HepG2 (cell line): ENCODE measurements around the gene MAN1C1. TPM values are rescaled to one million over a fixed set of nuclear protein-coding genes. Genes with fewer than 3 reads are reported as not detected.

Experiments used
- ATAC-seq: fragments of 200-7000 bp; cut with Tn5 transposase; 3 replicates; pipeline ENCODE4 v1.9.1; 2020; ENCODE audit warnings: mild to moderate bottlenecking, moderate library complexity
- BruUV-seq: library from RNA; stranded (reverse); fragments of 400-500 nt; replicated peaks from 2 replicates; lab custom pipeline; 2021; lab: Mats Ljungman, UMichigan
- CTCF ChIA-PET: fragments of 300-600 bp; formaldehyde crosslinking; extraction: SDS; loops from one replicate; lab custom pipeline; 2021; ENCODE audit warnings: low total read pairs, inconsistent platforms, low intra/inter-chr PET ratio; lab: Yijun Ruan, JAX
- POLR2A ChIA-PET: fragments of 350-600 bp; sonication (Branson Sonifier 250); formaldehyde crosslinking; loops from one replicate; lab custom pipeline; 2020; ENCODE audit warnings: antibody characterized with exemption, inconsistent platforms; lab: Yijun Ruan, JAX
- DNase-seq: peaks from one replicate; pipeline ENCODE4 v3.0.0-alpha.2; 2015; ENCODE audit warnings: low spot score
- FAIRE-seq: peaks from 3 replicates; lab custom pipeline; 2011; peaks lifted over from hg19 to GRCh38; lab: Jason Lieb, UNC
- H2AFZ ChIP-seq: one replicate; pipeline ENCODE4 v1.6.1; 2011; ENCODE audit warnings: low read length, inconsistent platforms
- H3K27ac ChIP-seq: fragments of 300-600 bp; 3 replicates; pipeline ENCODE4 v1.8.0; 2011; ENCODE audit warnings: mixed run types, mild to moderate bottlenecking, mixed read lengths, low read length, inconsistent platforms; ENCODE audit not compliant: insufficient read depth; ENCODE audit errors: extremely low read length
- H3K27me3 ChIP-seq, 2 experiments: fragments of 200-600 bp in 1 of 2; 2 replicates in 1 of 2; 3 replicates in 1 of 2; pipeline versions ENCODE4 v1.6.0 to v1.8.0; 2011; ENCODE audit warnings: low read length in 2 of 2, mild to moderate bottlenecking in 2 of 2, moderate library complexity in 2 of 2, inconsistent platforms in 1 of 2; ENCODE audit not compliant: insufficient read depth in 2 of 2, control insufficient read depth in 1 of 2
- H3K36me3 ChIP-seq, 2 experiments: fragments of 200-600 bp in 1 of 2; replicated peaks in 1 of 2; 2 replicates in 1 of 2; 3 replicates in 1 of 2; pipeline versions ENCODE4 v1.5.1 to v1.8.0; 2011; ENCODE audit warnings: low read length in 2 of 2, inconsistent platforms in 1 of 2; ENCODE audit not compliant: insufficient read depth in 2 of 2, control insufficient read depth in 1 of 2
- H3K4me1 ChIP-seq: 2 replicates; pipeline ENCODE4 v1.5.1; 2012; ENCODE audit warnings: low read length, inconsistent platforms; ENCODE audit not compliant: insufficient read depth
- H3K4me2 ChIP-seq: 2 replicates; pipeline ENCODE4 v1.6.0; 2011; ENCODE audit warnings: low read depth, low read length, inconsistent platforms
- H3K4me3 ChIP-seq, 3 experiments: fragments of 200-600 bp in 1 of 3; sonication (generic), shearing (Covaris generic) in 1 of 3; replicated peaks in 1 of 3; 2 replicates each; pipeline ENCODE4 v1.5.1; 2011 to 2016; ENCODE audit warnings: low read length in 3 of 3, inconsistent platforms in 2 of 3, low read depth in 2 of 3, mild to moderate bottlenecking in 2 of 3, control low read depth in 1 of 3, mixed read lengths in 1 of 3; ENCODE audit not compliant: insufficient read depth in 1 of 3
- H3K79me2 ChIP-seq: one replicate; pipeline ENCODE4 v1.6.1; 2011; ENCODE audit warnings: low read length, inconsistent platforms; ENCODE audit not compliant: insufficient read depth
- H3K9ac ChIP-seq: 2 replicates; pipeline ENCODE4 v1.6.0; 2011; ENCODE audit warnings: mild to moderate bottlenecking, low read depth, low read length, inconsistent platforms; ENCODE audit not compliant: insufficient read depth
- H3K9me3 ChIP-seq: 2 replicates; pipeline ENCODE4 v1.5.1; 2012; ENCODE audit warnings: mild to moderate bottlenecking, low read length
- H4K20me1 ChIP-seq: 2 replicates; pipeline ENCODE4 v1.6.0; 2011; ENCODE audit warnings: inconsistent platforms, mild to moderate bottlenecking, low read length, moderate library complexity; ENCODE audit not compliant: insufficient read depth
- CENPT ChIP-seq: sonication (generic); formaldehyde crosslinking; IDR thresholded peaks from 2 replicates; pipeline ENCODE4 v1.8.0; 2022; ENCODE audit warnings: low read depth, mild to moderate bottlenecking, moderate library complexity, missing genetic modification reagents
- GATA4 ChIP-seq: sonication (generic); IDR thresholded peaks from 2 replicates; pipeline ENCODE4 v1.6.1; 2016; ENCODE audit warnings: antibody characterized with exemption, low read depth, borderline replicate concordance
- WGBS: methylation state at CpG from one replicate; pipeline ENCODE4 v1.1.6; 2017; ENCODE audit warnings: low lambda C conversion rate; 5-methylcytosine and 5-hydroxymethylcytosine counted together
- in situ Hi-C: cut with HindIII; loops from 2 replicates; pipeline ENCODE4 v1.10.0; 2017; ENCODE audit warnings: low pct_unique_long_range_greater_than_20kb; ENCODE audit not compliant: extremely low pct_ligation_motif_present
- intact Hi-C: fragments of 100-400 bp; cut with micrococcal nuclease; formaldehyde crosslinking; loops from one replicate; pipeline ENCODE4 v1.10.0; 2022; ENCODE audit not compliant: unreplicated experiment
- polyA plus RNA-seq, 8 experiments: library from polyadenylated mRNA; depleted of rRNA in 3 of 8; stranded (reverse) in 7 of 8; unstranded in 1 of 8; fragments of >200 nt; fragmentation: Illumina TruSeq in 4 of 8; extraction: Trizol in 4 of 8; gene quantifications; 2 replicates each; pipeline versions ENCODE4 v1.2.1 to v1.2.3, GENCODE V29; 2011 to 2016; ENCODE audit warnings: low read depth in 4 of 8, missing spikeins in 1 of 8, mixed read lengths in 1 of 8; ENCODE audit not compliant: insufficient read depth in 1 of 8
- total RNA-seq, 5 experiments: library from RNA; depleted of rRNA; stranded (reverse); fragments of >200 nt; fragmentation: Illumina TruSeq; extraction: Trizol; gene quantifications; 2 replicates each; pipeline ENCODE4 v1.2.3, GENCODE V29; 2016; ENCODE audit warnings: low read depth in 1 of 5
- TF ChIP-seq, protein P1 (sequence below): sonication (generic); formaldehyde crosslinking; IDR thresholded peaks from 2 replicates; pipeline ENCODE4 v1.9.0; 2021; ENCODE audit warnings: missing genetic modification reagents, borderline replicate concordance
- TF ChIP-seq, protein P2 (sequence below): sonication (generic); formaldehyde crosslinking; IDR thresholded peaks from 2 replicates; pipeline ENCODE4 v1.8.0; 2022; ENCODE audit warnings: mild to moderate bottlenecking, missing genetic modification reagents

The MAN1C1 gene
- total and polyA plus RNA-seq, 2 of the 13 experiments (the other 11 are each of a cell fraction or from before 2014, with no cell fraction given), result 0.18 to 0.49 TPM

DNA sequence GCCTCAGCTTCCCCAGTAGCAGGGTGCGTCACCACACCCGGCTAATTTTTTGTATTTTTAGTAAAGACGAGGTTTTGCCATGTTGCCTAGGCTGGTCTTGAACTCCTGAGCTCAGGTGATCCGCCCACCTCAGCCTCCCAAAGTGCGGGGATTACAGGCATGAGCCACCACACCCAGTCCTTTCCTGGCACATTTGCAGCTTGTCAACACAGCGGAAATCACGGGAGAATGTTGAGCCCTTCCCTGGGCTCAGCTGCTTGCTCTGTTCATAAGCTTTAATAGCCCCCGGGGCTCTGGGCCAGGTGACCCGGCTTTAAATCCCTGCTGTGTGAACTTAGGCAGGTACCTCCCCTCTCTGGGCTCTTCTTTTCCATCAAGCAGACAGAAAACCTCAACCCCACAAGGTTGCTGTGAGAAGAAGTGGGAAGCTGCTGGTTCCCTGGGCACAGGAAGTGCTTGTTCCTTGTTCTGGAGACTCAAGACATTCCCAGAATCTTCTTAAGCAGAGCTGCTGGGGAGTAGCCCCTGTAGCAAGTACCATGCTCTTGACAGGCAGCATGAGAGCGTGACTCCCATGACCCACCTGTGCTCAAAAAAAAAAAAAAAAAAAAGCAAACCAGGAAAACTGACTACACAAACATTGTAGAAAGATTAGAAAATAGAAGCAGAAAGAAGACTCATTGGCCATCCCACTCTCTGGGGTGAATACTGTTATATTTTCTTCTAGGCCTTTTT, 168.9 kb downstream of the MAN1C1 start:
- H4K20me1 ChIP-seq, result no peaks in the 10 kb centered on the region
- CTCF ChIA-PET, result no interaction called here
- no peaks in the 10 kb centered on the region for H3K9me3 ChIP-seq
- H3K27ac ChIP-seq, result no peak overlapping the region
- H3K27me3 ChIP-seq, result peaks cover 0 to 34% of the 10 kb centered on the region in 2 experiments; a peak in 3 of 5 replicates
- no peak overlapping the region for H3K4me3 ChIP-seq
- no TSS peak for BruUV-seq
- H3K4me2 ChIP-seq, result no peak overlapping the region
- under 1% methylated on average over 8 of the region's 10 CpGs for WGBS
- no peak for DNase-seq
- intact Hi-C loops (no loop called here), in situ Hi-C loops (no loop called here)
- H3K9ac ChIP-seq, result no peak overlapping the region
- POLR2A ChIA-PET, result no interaction called here
- no peak for FAIRE-seq
- peaks cover 17% of the 10 kb centered on the region for H3K4me1 ChIP-seq
- no peak for TF ChIP-seq CENPT (CRISPR knock-in tag)
- TF ChIP-seq, protein P1, sequence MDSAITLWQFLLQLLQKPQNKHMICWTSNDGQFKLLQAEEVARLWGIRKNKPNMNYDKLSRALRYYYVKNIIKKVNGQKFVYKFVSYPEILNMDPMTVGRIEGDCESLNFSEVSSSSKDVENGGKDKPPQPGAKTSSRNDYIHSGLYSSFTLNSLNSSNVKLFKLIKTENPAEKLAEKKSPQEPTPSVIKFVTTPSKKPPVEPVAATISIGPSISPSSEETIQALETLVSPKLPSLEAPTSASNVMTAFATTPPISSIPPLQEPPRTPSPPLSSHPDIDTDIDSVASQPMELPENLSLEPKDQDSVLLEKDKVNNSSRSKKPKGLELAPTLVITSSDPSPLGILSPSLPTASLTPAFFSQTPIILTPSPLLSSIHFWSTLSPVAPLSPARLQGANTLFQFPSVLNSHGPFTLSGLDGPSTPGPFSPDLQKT (CRISPR knock-in tag), result no peak
- TF ChIP-seq, protein P2, sequence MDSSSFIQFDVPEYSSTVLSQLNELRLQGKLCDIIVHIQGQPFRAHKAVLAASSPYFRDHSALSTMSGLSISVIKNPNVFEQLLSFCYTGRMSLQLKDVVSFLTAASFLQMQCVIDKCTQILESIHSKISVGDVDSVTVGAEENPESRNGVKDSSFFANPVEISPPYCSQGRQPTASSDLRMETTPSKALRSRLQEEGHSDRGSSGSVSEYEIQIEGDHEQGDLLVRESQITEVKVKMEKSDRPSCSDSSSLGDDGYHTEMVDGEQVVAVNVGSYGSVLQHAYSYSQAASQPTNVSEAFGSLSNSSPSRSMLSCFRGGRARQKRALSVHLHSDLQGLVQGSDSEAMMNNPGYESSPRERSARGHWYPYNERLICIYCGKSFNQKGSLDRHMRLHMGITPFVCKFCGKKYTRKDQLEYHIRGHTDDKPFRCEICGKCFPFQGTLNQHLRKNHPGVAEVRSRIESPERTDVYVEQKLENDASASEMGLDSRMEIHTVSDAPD, result no peak
- no peak for TF ChIP-seq GATA4
- H3K36me3 ChIP-seq, result no peaks in the 10 kb centered on the region
- no peaks in the 10 kb centered on the region for H3K79me2 ChIP-seq
- no peak overlapping the region for H2AFZ ChIP-seq
- no peak for ATAC-seq
